CD4-positive, alpha-beta T cell treated with Interleukin-15 for 1 hour (primary cell): Measurements from ENCODE around the gene DDX24.
A peak's percentile ranks its signal among the peaks of the same experiment; 100 is the strongest.

ENCODE experiments used
- DNase-seq: peaks from one replicate; pipeline ENCODE4 v3.0.0-alpha.2; 2020

The DDX24 gene

DNA sequence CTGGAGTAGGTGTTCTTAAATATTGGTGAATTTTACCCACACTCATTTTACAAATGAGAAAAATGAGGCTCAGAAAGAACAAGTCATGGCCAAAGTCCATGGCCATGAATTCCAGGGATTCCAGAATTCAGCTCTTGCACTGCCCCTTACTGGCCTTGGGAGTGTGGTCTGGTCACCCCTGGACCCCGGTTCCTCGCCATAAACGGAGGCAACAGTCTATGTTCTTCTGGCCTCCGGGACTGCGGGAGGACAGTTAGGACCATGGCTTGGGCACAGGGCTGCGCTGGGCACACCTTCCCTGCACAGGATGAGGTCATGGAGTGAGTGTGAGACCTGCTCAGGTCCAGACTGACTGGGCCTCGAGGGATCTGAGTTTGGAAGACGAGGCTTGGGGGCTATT, 77.0 kb downstream of the DDX24 start:
- no peak for DNase-seq

DNA sequence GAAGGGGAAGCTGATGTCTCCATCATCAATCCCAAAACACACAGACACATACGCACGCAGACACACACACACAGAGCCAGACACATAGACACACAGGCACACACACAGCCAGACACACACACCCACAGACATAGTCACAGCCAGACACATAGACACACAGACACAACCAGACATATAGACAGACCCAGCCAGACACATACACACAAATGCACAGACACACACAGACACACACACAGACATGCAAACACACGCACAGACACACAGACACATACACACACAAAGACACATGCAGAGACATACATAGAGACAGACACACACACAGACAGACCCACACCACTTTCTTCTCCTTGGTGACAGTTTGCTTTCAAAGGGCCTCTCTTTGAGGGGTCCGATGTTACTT, 77.6 kb downstream of the DDX24 start:
- no peak for DNase-seq

DNA sequence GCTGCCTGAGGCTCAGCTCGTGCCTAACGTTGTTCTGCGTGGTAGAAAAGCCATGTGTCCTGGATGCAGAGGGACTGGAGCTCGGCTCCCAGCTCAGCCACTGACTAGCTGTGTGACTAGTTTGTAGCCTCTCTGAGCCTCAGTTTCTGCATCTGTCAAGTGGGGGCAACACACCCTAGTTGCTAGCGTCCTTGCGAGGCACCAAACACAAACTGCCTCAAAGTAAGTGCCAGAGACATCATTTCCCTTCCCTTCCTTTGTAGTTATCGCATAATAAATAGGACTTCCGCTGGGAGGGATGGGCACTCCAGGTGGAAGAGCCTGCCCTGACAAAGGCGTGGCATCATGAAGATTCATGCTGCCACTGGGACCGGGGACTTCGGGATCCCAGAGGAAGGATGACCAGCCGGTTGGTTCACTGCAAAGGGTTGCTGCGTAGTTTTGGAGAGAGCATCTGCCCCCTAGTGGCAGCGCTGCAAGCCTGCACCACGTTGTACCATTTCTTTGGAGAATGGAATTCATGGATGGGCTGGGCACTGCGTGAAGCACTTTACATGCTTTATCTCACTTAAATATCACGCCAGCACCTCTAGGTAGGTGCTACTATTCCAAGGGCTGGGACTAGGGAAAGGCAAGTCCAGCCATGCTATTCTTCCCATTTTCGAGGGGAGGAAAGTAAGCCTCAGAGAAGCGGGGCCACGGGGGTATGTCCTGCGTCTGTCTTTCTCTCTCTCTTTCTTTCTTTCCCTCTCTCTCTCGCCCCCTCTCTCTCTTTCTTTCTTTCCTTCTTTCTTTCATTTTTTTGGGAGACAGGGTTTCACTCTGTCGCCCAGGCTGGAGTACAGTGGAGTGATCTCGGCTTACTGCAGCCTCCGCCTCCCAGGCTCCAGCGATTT, 79.3 kb downstream of the DDX24 start:
- peak; percentile 62 for DNase-seq

DNA sequence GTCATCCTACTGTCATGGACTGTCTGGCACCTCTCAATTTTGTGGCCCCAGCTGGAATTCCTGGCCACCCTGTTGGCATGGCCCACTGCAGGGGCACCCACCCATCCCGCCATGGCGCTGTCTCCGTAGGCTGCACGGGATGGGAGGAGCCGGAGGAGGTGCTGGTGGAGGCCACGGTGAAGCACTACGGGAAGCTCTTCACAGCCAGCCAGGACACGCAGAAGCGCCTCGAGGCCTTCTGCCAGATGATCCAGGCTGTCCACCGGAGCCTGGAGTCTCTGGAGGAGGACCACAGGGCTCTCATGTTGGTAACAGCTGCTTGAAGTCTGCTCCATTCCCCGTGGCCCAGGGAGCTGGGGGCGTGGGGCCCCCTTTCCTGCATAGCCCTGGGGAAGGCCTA, 80.0 kb downstream of the DDX24 start:
- DNase-seq = no peak

DNA sequence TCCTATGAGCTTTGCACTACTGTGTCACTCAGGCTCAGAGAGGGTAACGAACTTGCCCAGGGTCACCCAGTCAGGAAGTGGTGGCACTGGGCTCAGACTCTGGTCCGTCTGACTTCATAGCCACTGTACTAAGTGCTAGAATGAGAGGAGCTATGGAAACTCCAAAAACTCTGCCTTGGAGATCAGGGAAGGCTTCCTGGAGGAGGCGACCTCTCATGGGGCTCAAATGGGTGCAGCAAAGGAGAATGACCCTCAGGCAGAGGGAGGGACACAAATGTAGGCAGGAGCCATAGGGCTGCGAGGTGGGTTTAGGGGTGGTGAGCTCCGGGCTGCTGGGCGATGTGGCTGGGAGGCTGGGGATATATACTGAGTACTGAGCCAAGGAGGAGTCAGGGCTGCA, 80.7 kb downstream of the DDX24 start:
- DNase-seq = no peak

DNA sequence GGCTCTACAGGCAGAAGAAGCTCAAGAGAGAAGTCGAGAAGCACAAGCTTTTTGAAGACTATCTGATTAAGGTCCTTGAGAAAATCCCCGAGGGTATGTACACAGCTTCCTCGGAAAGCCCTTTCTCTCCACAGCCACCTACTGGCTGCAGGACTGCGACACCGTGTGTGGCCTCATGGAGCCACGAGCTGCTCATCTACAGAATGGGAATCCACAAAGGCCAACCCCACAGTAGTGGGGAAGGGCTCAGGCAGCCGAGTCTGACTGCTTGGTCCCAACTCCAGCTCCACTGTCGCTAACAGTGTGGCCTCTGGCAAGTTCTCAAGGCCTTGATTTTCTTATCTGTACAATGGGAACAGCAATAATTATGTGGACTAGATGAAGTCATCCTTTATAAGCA, 81.4 kb downstream of the DDX24 start:
- DNase-seq = no peak

DNA sequence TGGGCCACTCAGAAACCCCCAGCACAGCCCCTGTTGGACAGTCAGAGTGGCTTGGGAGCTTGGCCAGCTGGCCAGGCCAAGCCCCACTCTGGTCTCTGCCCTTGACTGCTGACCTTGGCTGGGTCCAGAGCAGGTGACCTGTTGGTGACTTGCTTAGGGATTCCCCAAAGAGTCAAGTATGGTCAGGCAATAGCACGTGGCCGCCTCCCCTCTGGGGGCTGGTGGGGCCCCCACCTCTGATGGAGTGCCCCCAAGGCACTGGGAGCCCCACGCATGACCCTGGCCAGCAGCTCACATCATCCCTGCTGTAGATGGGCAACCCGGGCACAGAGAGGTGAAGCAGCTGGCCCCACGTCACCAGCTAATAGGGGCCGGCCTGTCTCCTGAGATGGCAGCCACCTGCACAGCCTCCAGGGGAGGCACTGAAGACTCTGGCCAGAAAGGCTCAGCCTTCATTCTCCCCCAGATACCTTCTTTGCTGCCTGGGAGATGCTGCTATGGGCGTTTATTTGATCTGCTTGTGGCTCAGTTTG, 82.1 kb downstream of the DDX24 start:
- DNase-seq = no peak
